IMR-90 (cell line): ENCODE measurements around the gene PLA2G3. TPM values are rescaled to one million over a fixed set of nuclear protein-coding genes. Genes with fewer than 3 reads are reported as not detected.

Experiments used
- ATAC-seq: fragments of 200-7000 bp; cut with Tn5 transposase; 2 replicates; pipeline ENCODE4 v1.9.1; 2020; ENCODE audit warnings: low read depth, mild to moderate bottlenecking, moderate library complexity
- BruUV-seq: library from RNA; stranded (reverse); fragments of 400-500 nt; replicated peaks from 2 replicates; lab custom pipeline; 2021; lab: Mats Ljungman, UMichigan
- CTCF ChIA-PET: fragments of 300-600 bp; formaldehyde crosslinking; extraction: SDS; loops from one replicate; lab custom pipeline; 2021; ENCODE audit warnings: antibody characterized with exemption; lab: Yijun Ruan, JAX
- POLR2A ChIA-PET: fragments of 300-600 bp; sonication (Branson Sonifier 250); formaldehyde crosslinking; loops from one replicate; lab custom pipeline; 2022; ENCODE audit warnings: antibody characterized with exemption; ENCODE audit not compliant: unreplicated experiment; lab: Charles Lee
- DNase-seq: peaks from one replicate; pipeline ENCODE4 v3.0.0; 2013
- H2AFZ ChIP-seq: replicated peaks from 2 replicates; pipeline ENCODE3; 2013; ENCODE audit warnings: low read length, mild to moderate bottlenecking; ENCODE audit not compliant: poor library complexity
- H2AK5ac ChIP-seq: 2 replicates; pipeline ENCODE4 v1.6.1; 2013; ENCODE audit warnings: low read depth, low read length, inconsistent platforms
- H2AK9ac ChIP-seq: replicated peaks from 2 replicates; pipeline ENCODE3; 2013; ENCODE audit warnings: mild to moderate bottlenecking, low read depth, low read length, moderate library complexity; ENCODE audit not compliant: poor library complexity
- H2BK120ac ChIP-seq: 2 replicates; pipeline ENCODE4 v1.6.1; 2013; ENCODE audit warnings: low read depth, low read length, inconsistent platforms
- H2BK15ac ChIP-seq: 3 replicates; pipeline ENCODE4 v1.6.1; 2013; ENCODE audit warnings: low read depth, low read length, inconsistent platforms
- H2BK20ac ChIP-seq: 2 replicates; pipeline ENCODE4 v1.6.1; 2013; ENCODE audit warnings: low read depth, mild to moderate bottlenecking, inconsistent platforms, low read length, moderate library complexity
- H2BK5ac ChIP-seq: 2 replicates; pipeline ENCODE4 v1.6.1; 2013; ENCODE audit warnings: mild to moderate bottlenecking, low read depth, low read length, inconsistent platforms; ENCODE audit not compliant: poor library complexity, severe bottlenecking
- H3K14ac ChIP-seq: replicated peaks from 2 replicates; pipeline ENCODE4 v1.6.1; 2013; ENCODE audit warnings: low read depth, low read length, inconsistent platforms
- H3K18ac ChIP-seq: 2 replicates; pipeline ENCODE4 v1.6.1; 2013; ENCODE audit warnings: low read depth, low read length, control low read depth
- H3K23ac ChIP-seq: 2 replicates; pipeline ENCODE4 v1.6.1; 2013; ENCODE audit warnings: low read depth, low read length, inconsistent platforms
- H3K27ac ChIP-seq: 2 replicates; pipeline ENCODE4 v1.5.1; 2013; ENCODE audit warnings: mild to moderate bottlenecking, control low read depth, low read length; ENCODE audit not compliant: insufficient read depth
- H3K27me3 ChIP-seq: 2 replicates; pipeline ENCODE4 v1.6.1; 2013; ENCODE audit warnings: low read length; ENCODE audit not compliant: control insufficient read depth, insufficient read depth
- H3K36me3 ChIP-seq: 2 replicates; pipeline ENCODE4 v1.6.1; 2013; ENCODE audit warnings: low read length, mixed read lengths; ENCODE audit not compliant: control insufficient read depth, insufficient read depth
- H3K4ac ChIP-seq: 2 replicates; pipeline ENCODE4 v1.6.1; 2013; ENCODE audit warnings: low read depth, low read length, inconsistent platforms
- H3K4me1 ChIP-seq: 2 replicates; pipeline ENCODE4 v1.6.1; 2013; ENCODE audit warnings: low read length, mixed read lengths; ENCODE audit not compliant: control insufficient read depth, insufficient read depth
- H3K4me2 ChIP-seq: 2 replicates; pipeline ENCODE4 v1.6.1; 2013; ENCODE audit warnings: low read depth, mild to moderate bottlenecking, control low read depth, low read length, moderate library complexity
- H3K4me3 ChIP-seq: 2 replicates; pipeline ENCODE4 v1.5.1; 2013; ENCODE audit warnings: low read depth, mild to moderate bottlenecking, control low read depth, low read length, moderate library complexity; ENCODE audit not compliant: insufficient read depth
- H3K56ac ChIP-seq: 2 replicates; pipeline ENCODE4 v1.6.1; 2013; ENCODE audit warnings: low read length, inconsistent platforms; ENCODE audit not compliant: insufficient read depth; ENCODE audit errors: extremely low read depth
- H3K79me1 ChIP-seq, 2 experiments: 2 replicates each; pipeline ENCODE4 v1.6.1; 2013; ENCODE audit warnings: low read length in 2 of 2, inconsistent platforms in 1 of 2, low read depth in 1 of 2
- H3K9ac ChIP-seq: 2 replicates; pipeline ENCODE4 v1.6.1; 2013; ENCODE audit warnings: low read depth, low read length, control low read depth
- H3K9me1 ChIP-seq: 2 replicates; pipeline ENCODE4 v1.6.1; 2013; ENCODE audit warnings: low read length, inconsistent platforms; ENCODE audit not compliant: insufficient read depth
- H3K9me3 ChIP-seq: 2 replicates; pipeline ENCODE4 v1.6.1; 2013; ENCODE audit warnings: low read length; ENCODE audit not compliant: control insufficient read depth, insufficient read depth
- H4K20me1 ChIP-seq: 2 replicates; pipeline ENCODE4 v1.6.1; 2013; ENCODE audit warnings: low read length, inconsistent platforms; ENCODE audit not compliant: insufficient read depth
- H4K5ac ChIP-seq: 2 replicates; pipeline ENCODE4 v1.6.1; 2013; ENCODE audit warnings: mild to moderate bottlenecking, low read depth, low read length, control low read depth
- H4K8ac ChIP-seq, 2 experiments: 2 replicates each; pipeline ENCODE4 v1.6.1; 2013; ENCODE audit warnings: low read depth in 2 of 2, low read length in 2 of 2, control low read depth in 1 of 2, inconsistent platforms in 1 of 2
- H4K91ac ChIP-seq: 2 replicates; pipeline ENCODE4 v1.6.1; 2013; ENCODE audit warnings: low read depth, low read length, inconsistent platforms; ENCODE audit not compliant: insufficient read depth
- FOS ChIP-seq: fragments of 150-350 bp; IDR thresholded peaks from 2 replicates; pipeline ENCODE4 v1.6.1; 2016; ENCODE audit warnings: low read depth, low read length
- NFE2L2 ChIP-seq: fragments of 150-350 bp; IDR thresholded peaks from 2 replicates; pipeline ENCODE4 v1.6.1; 2016; ENCODE audit warnings: low read depth, mild to moderate bottlenecking, low read length
- RCOR1 ChIP-seq: IDR thresholded peaks from 2 replicates; pipeline ENCODE4 v1.6.1; 2012; ENCODE audit warnings: mild to moderate bottlenecking, low read length, improper control_type of control experiment; ENCODE audit not compliant: insufficient replicate concordance
- WGBS, 2 experiments: methylation state at CpG; one replicate each; pipeline versions ENCODE4 v1.1.5 to v1.1.7; 2013; ENCODE audit warnings: missing lambda C conversion rate in 2 of 2; ENCODE audit not compliant: insufficient read length in 1 of 2; ENCODE audit errors: extremely low coverage in 2 of 2; 5-methylcytosine and 5-hydroxymethylcytosine counted together
- dilution Hi-C: fragments of 300-500 bp; cut with HindIII; formaldehyde crosslinking; loops from one replicate; pipeline ENCODE4 v1.14.3; 2018; ENCODE audit warnings: low sequenced_read_pairs; ENCODE audit not compliant: unreplicated experiment
- in situ Hi-C: fragments of 300-500 bp; cut with MboI; formaldehyde crosslinking; loops from 3 replicates; pipeline ENCODE4 v1.14.3; 2019; ENCODE audit warnings: low sequenced_read_pairs, inconsistent platforms, mixed read lengths
- intact Hi-C: fragments of 100-400 bp; cut with micrococcal nuclease; formaldehyde crosslinking; loops from 2 replicates; pipeline ENCODE4 v1.10.0; 2022
- polyA plus RNA-seq, 3 experiments: library from polyadenylated mRNA; depleted of rRNA; stranded (reverse); fragments of >200 nt; gene quantifications; 2 replicates each; pipeline ENCODE4 v1.2.3, GENCODE V29; 2012; ENCODE audit warnings: low replicate concordance in 1 of 3
- total RNA-seq: library from RNA; depleted of rRNA; stranded (reverse); fragments of >200 nt; gene quantifications from 2 replicates; pipeline ENCODE4 v1.2.3, GENCODE V29; 2012

The PLA2G3 gene
- total and polyA plus RNA-seq, 2 of the 4 experiments (the other 2 are of a cell fraction): under 0.01 to 0.12 TPM

GRCh38 chr22:31178859-31179258 is 38.6 kb upstream of the PLA2G3 start:
- peak overlapping the region; percentile 82 for H3K23ac ChIP-seq
- dilution Hi-C loops: no loop called here
- peak overlapping the region; percentile 72 for H2BK20ac ChIP-seq
- peak overlapping the region; percentile 58 for H2AK9ac ChIP-seq
- H4K91ac ChIP-seq: peak overlapping the region; percentile 96
- peak overlapping the region; percentile 97 for H3K4ac ChIP-seq
- CTCF ChIA-PET: no interaction called here
- H2BK15ac ChIP-seq: peak overlapping the region; percentile 96; the same call in 2 of the 3 replicates
- TF ChIP-seq RCOR1 (no peak), FOS (no peak), NFE2L2 (no peak)
- H2AFZ ChIP-seq: no peak overlapping the region
- H3K27me3 ChIP-seq: no peaks in the 10 kb centered on the region
- no TSS peak for BruUV-seq
- WGBS, 2 experiments: 96% methylated on average over 2 of the region's 2 CpGs; no CpG with 5 or more reads in 1 of the 2 experiments
- peak overlapping the region; percentile 62 to 93; a peak in 3 of 4 replicates for H4K8ac ChIP-seq
- peaks cover 18% of the 10 kb centered on the region for H3K9me1 ChIP-seq
- no peak overlapping the region for H3K4me3 ChIP-seq
- peaks cover 23% of the 10 kb centered on the region for H3K4me1 ChIP-seq
- intact Hi-C loops: no loop called here
- H3K27ac ChIP-seq: no peak overlapping the region; the same call in 1 of the 2 replicates
- H3K9ac ChIP-seq: no peak overlapping the region
- no peak overlapping the region for H3K56ac ChIP-seq
- no peak overlapping the region for H3K4me2 ChIP-seq
- H3K79me1 ChIP-seq: peaks cover 27 to 71% of the 10 kb centered on the region in 2 experiments
- POLR2A ChIA-PET: interaction anchor here (0.5 kb wide), 1 partner anchor 332 kb away, joined by 3 read pairs; no protein-coding TSS in a partner anchor
- no peak for DNase-seq
- in situ Hi-C loops: no loop called here
- H4K5ac ChIP-seq: peak overlapping the region; percentile 62; the same call in 1 of the 2 replicates
- peak overlapping the region; percentile 97 for H2BK120ac ChIP-seq
- peak overlapping the region; percentile 100 for H2AK5ac ChIP-seq
- peak overlapping the region; percentile 100 for H2BK5ac ChIP-seq
- no peaks in the 10 kb centered on the region for H3K9me3 ChIP-seq
- peaks cover 3% of the 10 kb centered on the region; the same call in 1 of the 2 replicates for H4K20me1 ChIP-seq
- ATAC-seq: no peak
- H3K36me3 ChIP-seq: peaks cover 4% of the 10 kb centered on the region; the same call in 1 of the 2 replicates
- peak overlapping the region; percentile 59; the same call in 1 of the 2 replicates for H3K18ac ChIP-seq
- peak overlapping the region; percentile 96 for H3K14ac ChIP-seq
